Measurements from ENCODE around the gene TMEM107.

TMEM107 gene

GRCh38 chr17:8154608-8155155, 21.5 kb downstream of the TMEM107 start:
- peak overlapping the region; percentile 90 for H3K27ac ChIP-seq
- H3K4me1 ChIP-seq (ENCODE audit: control insufficient read depth in 1 of 2, insufficient read depth in 1 of 2, low read depth in 1 of 2, low read length in 1 of 2) = peaks cover 77 to 78% of the 10 kb centered on the region in 2 experiments
- H3K27me3 ChIP-seq = peaks cover 15% of the 10 kb centered on the region
- no peak for TF ChIP-seq CTCF (IDR thresholded peaks at IDR 0.05)
- H3K9me3 ChIP-seq = no peaks in the 10 kb centered on the region
- peak overlapping the region; percentile 44 to 92 for H3K4me3 ChIP-seq (ENCODE audit: low read depth in 1 of 2, low read length in 1 of 2)
- H3K36me3 ChIP-seq = peaks cover 14% of the 10 kb centered on the region

DNA sequence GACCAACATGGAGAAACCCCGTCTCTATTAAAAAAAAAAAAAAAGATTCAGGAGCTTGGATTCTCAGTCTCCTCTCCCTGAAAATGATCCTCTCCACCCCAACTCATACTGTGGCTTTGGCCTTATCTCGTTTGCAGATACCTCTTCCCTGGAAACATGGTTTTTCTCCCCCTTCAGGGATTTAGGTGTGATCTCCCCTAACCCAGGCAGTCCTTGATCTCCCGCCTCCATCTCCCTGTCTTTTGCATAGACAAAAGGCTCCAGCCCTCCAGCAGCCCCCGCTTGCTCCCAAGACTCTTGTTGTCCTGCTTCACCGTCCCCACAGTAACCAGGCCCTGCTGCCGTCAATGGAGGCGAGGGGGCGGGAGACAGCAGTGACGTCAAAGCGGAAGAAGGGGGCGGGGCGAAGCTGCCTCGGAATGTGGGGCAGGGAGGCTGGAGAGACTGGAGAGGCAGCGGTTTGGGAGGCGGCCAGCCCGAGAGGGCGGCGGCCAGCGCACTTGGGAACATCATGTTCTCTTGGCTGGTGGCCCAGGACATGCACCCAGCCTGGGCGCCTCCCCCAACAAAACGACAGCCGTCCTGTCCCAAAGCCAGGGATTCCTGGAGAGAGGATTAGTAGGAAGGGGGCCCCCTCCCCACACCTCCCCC, 22.1 kb downstream of the TMEM107 start:
- peak overlapping the region; percentile 44 to 92 for H3K4me3 ChIP-seq (ENCODE audit: low read depth in 1 of 2, low read length in 1 of 2)
- H3K27ac ChIP-seq = peak overlapping the region; percentile 90
- H3K9me3 ChIP-seq = no peaks in the 10 kb centered on the region
- peaks cover 15% of the 10 kb centered on the region for H3K27me3 ChIP-seq
- H3K36me3 ChIP-seq = peaks cover 14% of the 10 kb centered on the region
- TF ChIP-seq CTCF (IDR thresholded peaks at IDR 0.05) = no peak
- H3K4me1 ChIP-seq (ENCODE audit: control insufficient read depth in 1 of 2, insufficient read depth in 1 of 2, low read depth in 1 of 2, low read length in 1 of 2) = peaks cover 72% of the 10 kb centered on the region in 2 experiments

DNA sequence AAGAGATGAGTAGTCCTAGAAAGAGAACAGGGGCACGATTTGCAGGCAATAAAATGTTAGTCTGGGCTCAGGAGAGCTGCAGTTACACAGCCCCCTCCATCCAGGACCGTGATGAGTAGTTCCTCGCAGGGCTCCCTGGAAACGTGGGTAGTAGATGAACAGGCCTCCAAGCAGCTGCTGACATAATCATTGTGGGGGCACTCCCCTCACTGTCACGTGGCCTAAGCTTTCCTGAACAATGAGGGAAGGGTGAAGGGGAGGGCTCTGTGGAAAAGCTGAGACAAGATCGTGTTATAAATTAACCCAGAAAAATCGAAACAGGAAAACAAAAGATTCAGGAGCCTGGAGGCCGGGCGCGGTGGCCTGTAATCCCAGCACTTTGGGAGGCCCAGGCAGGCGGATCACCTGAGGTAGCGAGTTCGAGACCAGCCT, 22.6 kb downstream of the TMEM107 start:
- peaks cover 67 to 69% of the 10 kb centered on the region in 2 experiments for H3K4me1 ChIP-seq (ENCODE audit: control insufficient read depth in 1 of 2, insufficient read depth in 1 of 2, low read depth in 1 of 2, low read length in 1 of 2)
- peaks cover 12% of the 10 kb centered on the region for H3K36me3 ChIP-seq
- H3K4me3 ChIP-seq (ENCODE audit: low read depth in 1 of 2, low read length in 1 of 2) = peak overlapping the region; percentile 44 to 92
- peak overlapping the region; percentile 90 for H3K27ac ChIP-seq
- H3K27me3 ChIP-seq = peaks cover 15% of the 10 kb centered on the region
- TF ChIP-seq CTCF (IDR thresholded peaks at IDR 0.05) = no peak
- H3K9me3 ChIP-seq = no peaks in the 10 kb centered on the region

GRCh38 chr17:8153031-8153451, 23.1 kb downstream of the TMEM107 start:
- no peak for TF ChIP-seq CTCF (IDR thresholded peaks at IDR 0.05)
- Histone ChIP-seq H3K36me3 (peaks cover 9% of the 10 kb centered on the region), H3K27ac (peak overlapping the region; percentile 90), H3K9me3 (no peaks in the 10 kb centered on the region), H3K4me1 (ENCODE audit: control insufficient read depth in 1 of 2, insufficient read depth in 1 of 2, low read depth in 1 of 2, low read length in 1 of 2) (peaks cover 62 to 66% of the 10 kb centered on the region in 2 experiments), H3K27me3 (peaks cover 15% of the 10 kb centered on the region), H3K4me3 (ENCODE audit: low read depth in 1 of 2, low read length in 1 of 2) (peak overlapping the region in 1 of 2 experiments; percentile 95)

DNA sequence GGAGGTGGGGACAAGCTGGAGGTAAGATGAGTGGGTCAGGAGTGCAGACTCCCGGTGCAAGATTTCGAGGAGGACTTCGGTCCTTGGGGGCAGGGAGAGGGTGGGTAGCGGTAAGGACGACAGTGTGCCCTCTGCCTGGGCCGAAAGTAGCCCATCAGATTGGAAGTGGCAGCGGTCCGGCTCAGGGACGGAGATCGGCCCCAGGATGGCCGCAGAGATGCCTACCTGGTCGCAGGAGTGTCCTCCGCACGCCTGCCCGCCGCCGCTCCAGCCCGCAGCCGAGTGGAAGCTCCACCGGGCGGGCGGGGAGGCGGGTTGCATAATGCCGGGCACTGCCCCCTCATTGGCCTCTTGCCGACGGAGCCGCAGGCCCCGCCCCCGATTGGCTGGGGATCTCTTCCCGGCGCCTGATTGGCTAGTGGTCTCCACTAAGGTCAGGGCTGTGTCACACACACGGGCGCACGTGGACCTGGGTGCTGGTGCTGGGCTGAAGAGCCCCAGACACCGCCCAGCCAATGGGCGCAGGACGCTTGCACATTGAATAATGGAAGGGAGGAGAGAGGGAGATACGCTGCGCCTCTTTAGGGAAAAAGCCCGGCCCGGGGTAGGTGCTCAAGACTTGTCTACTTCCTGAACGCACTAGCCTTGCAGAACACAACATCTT, 23.9 kb downstream of the TMEM107 start, which contains the start of gene PER1:
Gene PER1 (minus strand): TSS at position 293 of the 664 bp plus-strand sequence. CDS start 1,698 bp downstream, outside the sequence.
- Histone ChIP-seq H3K27ac (peak within 1 kb of the TSS; percentile 90), H3K4me3 (ENCODE audit: low read depth in 1 of 2, low read length in 1 of 2) (peak within 1 kb of the TSS; percentile 69 to 95), H3K27me3 (peaks cover 15% of the 10 kb centered on the region), H3K4me1 (ENCODE audit: control insufficient read depth in 1 of 2, insufficient read depth in 1 of 2, low read depth in 1 of 2, low read length in 1 of 2) (peaks cover 61 to 65% of the 10 kb centered on the region in 2 experiments), H3K9me3 (no peaks in the 10 kb centered on the region), H3K36me3 (peaks cover 13% of the 10 kb centered on the region)
- no peak for TF ChIP-seq CTCF (IDR thresholded peaks at IDR 0.05)
